GM12875 (cell line): ENCODE data around the gene UBAP2L.
"Not testable (repeated sequence)": the region's sequence is repeated elsewhere in the genome, so short reads cannot be mapped to it uniquely, and the experiment has no call there.

Experiments used
- H3K4me3 ChIP-seq: one replicate; pipeline ENCODE4 v1.5.1; 2011; ENCODE audit warnings: low read depth, low read length, control low read depth
- TF ChIP-seq, protein P1 (sequence below): IDR thresholded peaks from 2 replicates; pipeline ENCODE4 v1.5.1; 2011; ENCODE audit warnings: low read depth, mild to moderate bottlenecking, control low read depth, inconsistent platforms, low read length, moderate library complexity, borderline replicate concordance; ENCODE audit not compliant: insufficient read depth

Gene UBAP2L

DNA sequence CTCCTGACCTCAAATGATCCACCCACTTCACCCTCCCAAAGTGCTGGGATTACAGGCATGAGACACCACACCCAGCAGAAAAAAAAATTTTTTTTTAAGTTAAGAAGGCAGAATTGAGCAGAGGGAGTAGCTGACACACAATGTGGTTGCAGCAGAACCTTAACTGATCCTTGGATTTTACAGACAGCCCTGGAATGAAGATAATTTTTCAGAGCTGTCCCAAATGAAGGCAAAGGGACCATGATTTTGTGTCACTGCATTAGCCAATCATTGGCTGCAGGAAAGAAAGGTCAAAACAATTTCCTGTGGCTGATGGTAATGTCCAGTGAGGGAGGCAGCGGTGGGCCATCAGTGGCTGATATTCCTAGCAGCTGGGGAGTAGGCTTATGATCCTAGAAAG, 80.8 kb downstream of the UBAP2L start:
- H3K4me3 ChIP-seq: no peak overlapping the region
- TF ChIP-seq, protein P1, sequence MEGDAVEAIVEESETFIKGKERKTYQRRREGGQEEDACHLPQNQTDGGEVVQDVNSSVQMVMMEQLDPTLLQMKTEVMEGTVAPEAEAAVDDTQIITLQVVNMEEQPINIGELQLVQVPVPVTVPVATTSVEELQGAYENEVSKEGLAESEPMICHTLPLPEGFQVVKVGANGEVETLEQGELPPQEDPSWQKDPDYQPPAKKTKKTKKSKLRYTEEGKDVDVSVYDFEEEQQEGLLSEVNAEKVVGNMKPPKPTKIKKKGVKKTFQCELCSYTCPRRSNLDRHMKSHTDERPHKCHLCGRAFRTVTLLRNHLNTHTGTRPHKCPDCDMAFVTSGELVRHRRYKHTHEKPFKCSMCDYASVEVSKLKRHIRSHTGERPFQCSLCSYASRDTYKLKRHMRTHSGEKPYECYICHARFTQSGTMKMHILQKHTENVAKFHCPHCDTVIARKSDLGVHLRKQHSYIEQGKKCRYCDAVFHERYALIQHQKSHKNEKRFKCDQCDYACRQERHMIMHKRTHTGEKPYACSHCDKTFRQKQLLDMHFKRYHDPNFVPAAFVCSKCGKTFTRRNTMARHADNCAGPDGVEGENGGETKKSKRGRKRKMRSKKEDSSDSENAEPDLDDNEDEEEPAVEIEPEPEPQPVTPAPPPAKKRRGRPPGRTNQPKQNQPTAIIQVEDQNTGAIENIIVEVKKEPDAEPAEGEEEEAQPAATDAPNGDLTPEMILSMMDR: no peak

DNA sequence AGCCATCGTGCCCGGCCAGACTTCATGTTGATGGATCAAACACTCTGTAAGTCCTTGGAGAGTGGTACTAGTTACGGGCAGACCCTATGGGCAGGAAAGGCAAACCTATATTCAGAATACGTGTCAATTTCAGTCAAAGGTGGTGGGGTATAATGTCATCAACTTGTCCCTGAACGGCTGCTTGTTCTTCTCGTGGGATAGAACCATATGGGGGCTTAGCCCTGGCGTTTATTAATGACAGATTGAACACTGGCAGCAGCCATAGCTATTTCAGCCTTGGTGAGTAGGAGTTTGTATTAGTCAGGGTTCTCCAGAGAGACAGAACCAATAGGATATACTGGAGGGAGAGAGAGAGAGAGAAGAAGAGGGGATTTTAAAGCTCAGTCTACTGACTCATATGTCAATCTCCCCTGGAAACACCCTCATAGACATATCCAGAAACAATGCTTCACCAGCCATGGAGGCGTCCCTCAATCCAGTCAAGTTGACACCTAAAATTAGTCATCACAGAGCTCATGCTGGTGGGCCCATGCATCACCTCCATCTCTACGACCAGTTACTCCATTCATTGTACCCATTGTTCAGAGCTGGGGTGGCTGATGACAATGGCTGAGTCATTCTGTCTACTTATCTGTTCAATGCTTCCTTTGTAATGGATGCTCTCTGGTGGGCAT, 84.0 kb downstream of the UBAP2L start:
- no peak overlapping the region for H3K4me3 ChIP-seq
- TF ChIP-seq, protein P1: no peak

DNA sequence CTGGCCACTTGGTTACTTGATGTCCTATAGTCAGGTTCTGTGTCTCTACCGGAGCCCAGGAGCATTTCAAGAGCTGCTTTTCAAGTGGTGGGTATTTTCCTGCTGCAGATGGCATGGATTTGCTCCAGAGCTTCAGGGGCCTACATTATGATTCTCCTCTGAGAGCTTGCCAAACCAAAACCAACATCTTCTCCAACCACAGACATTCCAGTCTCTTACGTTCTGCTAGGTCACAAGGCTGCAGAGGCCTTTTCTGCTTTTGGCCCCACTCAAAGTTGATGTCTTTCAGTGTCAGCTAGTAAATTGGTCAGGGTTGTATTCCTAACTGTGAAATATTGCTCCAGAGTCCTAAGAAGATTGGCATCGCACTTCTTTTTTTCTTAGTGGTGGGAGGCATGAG, 85.4 kb downstream of the UBAP2L start:
- TF ChIP-seq, protein P1: no peak
- no peak overlapping the region for H3K4me3 ChIP-seq

DNA sequence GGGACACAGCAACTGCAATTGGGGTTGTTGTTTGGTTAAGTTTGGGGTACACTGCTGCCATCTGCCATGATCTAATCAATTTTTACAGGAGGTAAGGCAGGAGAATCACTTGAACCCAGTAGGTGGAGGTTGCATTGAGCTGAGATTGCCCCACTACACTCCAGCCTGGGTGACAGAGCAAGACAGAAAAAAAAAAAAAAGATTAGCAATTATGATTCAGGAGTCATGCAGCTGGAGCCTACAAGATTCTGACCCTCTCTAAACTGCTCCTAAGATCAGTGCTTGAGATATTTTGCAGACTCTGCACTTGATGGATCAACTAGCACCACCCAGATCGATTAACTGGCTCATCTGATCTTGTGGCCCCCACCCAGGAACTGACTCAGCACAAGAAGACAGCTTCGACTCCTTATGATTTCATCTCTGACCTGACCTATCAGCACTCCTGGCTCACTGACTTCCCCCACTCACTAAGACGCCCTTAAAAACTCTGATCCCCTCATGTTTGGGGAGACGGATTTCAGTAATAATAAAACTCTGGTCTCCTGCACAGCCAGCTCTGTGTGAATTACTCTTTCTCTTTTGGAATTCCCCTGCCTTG, 87.0 kb downstream of the UBAP2L start:
- H3K4me3 ChIP-seq: not testable (repeated sequence)

DNA sequence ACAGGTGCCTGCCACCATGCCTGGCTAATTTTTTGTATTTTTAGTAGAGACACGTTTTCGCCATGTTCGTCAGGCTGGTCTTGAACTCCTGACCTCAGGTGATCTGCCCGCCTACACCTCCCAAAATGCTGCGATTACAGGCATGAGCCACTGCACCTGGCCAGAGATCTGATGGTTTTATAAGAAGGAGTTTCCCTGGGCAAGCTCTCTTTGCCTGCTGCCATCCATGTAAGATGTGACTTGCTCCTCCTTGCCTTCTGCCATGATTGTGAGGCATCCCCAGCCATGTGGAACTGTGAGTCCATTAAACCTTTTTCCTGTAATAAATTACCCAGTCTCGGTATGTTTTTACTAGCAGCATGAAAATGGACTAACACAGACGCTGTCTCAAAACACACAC, 88.4 kb downstream of the UBAP2L start:
- H3K4me3 ChIP-seq: not testable (repeated sequence)

DNA sequence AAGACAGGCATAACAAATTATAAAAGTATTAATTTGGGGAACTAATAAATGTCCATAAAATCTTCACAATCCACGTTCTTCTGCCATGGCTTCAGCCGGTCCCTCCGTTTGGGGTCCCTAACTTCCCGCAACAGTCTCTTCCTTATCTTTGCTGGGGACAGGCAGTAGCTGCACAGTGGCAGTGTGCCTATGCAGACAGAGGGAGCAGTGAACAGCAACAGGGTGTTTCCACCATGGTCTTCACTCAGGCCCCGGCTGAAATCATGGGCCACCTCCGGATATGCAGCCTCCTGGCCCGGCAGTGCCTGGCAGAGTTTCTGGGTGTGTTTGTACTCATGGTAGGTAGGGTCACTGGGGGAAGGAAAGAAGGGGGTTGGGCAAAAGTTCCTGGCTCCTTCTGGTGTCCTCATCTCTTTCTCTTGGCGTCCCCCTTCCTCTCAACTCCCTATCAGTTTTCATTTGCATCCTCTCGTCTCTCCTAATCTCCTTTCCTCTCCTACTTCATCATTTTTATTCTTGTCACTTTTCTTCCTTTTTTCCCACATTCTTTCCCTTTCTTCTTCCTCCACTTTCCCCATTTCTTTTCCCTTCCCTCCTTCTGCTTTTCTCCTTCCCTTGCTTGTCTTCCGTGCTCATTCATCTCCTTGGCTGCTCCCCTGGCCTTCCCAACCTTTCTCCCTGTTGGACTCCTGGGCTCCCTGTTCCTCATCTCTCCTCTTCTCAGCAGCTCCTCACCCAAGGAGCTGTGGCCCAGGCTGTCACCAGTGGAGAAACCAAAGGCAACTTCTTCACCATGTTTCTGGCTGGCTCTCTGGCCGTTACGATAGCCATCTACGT, 91.7 kb downstream of the UBAP2L start:
- H3K4me3 ChIP-seq: not testable (repeated sequence)

DNA sequence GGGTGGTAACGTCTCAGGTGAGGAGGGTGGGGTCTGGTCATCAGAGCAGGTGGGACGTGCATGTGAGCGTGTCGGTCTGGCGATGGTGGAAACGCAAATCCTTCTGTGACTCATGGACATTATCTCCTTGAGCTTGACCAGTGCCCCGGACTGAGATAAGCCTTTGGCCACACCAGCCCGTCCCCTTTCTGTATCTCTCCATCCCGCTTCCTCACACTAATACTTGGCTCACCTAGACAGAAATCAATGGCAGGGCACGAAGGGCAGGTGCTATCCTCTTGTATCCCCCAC, 92.3 kb downstream of the UBAP2L start:
- TF ChIP-seq, protein P1: no peak
- no peak overlapping the region for H3K4me3 ChIP-seq

DNA sequence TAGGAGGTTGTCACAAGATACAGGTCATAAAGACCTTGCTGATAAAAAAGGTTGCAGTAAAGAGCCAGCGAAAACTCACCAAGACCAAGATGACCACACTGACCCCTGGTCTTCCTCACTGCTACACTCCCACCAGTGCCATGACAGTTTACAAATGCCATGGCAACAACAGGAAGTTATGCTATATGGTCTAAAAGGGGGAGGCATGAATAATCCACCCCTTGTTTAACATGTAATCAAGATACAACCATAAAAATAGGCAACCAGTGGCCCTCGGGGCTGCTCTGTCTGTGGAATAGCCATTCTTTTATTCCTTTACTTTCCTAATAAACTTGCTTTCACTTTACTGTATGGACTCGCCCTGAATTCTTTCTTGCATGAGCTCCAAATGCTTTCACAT, 93.5 kb downstream of the UBAP2L start:
- H3K4me3 ChIP-seq: not testable (repeated sequence)

DNA sequence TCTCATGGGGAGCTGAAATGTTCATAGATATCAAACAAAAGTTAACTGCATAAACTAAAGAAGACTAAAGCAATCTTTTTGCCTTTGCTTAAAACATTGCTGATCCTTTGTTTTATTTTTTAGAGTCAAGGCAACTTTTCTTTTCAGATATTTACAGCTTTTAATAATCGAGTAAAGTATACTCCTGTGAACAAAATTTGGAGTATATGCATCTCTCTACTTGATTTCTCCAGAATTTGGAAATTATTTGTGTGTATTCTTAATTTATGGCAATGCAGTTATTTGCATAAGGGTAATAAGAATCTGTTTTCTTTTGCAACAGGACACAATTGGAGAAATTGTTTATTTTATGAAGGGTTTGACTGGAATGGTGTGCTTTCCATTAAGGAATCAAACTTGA, 95.9 kb downstream of the UBAP2L start:
- TF ChIP-seq, protein P1: no peak
- no peak overlapping the region for H3K4me3 ChIP-seq
